Measurements from ENCODE around the gene CLP1. TPM values are rescaled to one million over a fixed set of nuclear protein-coding genes. Genes with fewer than 3 reads are reported as not detected.

Gene CLP1
- 17.7 and 19.9 TPM in 2 replicates for total RNA-seq

DNA sequence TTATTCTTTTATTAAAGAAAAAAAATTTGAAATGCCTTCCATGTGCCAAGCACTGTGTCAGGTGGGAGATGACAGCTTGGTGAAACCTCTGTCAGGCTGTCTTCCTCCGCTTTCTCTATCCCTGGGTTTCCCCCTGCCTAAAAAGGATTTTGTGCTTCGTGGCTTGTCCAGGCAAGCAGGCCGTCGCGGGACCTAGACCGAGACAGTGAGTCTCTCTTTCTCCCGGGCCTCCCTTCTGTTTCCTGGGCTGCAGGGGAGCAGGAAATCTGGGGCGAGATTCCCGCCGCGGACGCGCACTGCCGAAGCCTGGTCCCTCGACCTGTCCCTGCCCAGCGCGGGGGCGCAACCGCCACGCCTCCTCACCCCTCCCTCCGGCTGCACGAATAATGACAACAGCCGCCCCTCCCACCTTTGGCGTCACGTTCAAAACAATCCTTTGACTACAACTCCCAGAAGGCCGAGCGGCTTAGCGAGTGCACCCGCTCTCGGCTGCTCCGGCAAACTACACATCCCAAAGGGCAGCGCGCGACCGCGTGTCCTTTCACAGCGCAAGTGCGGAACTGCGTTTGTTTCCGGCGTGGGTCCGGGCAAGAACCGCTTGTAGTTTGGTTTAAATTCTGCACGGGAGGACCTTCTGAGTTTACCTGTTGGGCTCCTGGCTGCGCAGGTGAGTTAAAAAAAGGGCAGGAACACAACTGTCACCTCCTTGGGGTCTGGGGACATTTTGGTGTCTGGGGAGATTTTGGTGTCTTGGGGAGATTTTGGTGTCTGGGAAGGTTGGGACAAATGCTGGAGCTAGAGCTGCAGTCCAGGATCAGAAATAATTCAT lies at the start of gene CLP1:
Gene CLP1, plus strand, starts transcription at position 569 of the 829 bp plus-strand sequence. CDS start 1,715 bp downstream, outside the sequence.
- H3K27ac Mint-ChIP-seq, result peak within 1 kb of the TSS; percentile 94
- peak within 1 kb of the TSS; percentile 99 for H3K4me3 Mint-ChIP-seq (ENCODE audit: low read depth)
- H3K36me3 Mint-ChIP-seq (ENCODE audit: low read depth), result peaks cover 34% of the 10 kb centered on the region
- H3K9me3 Mint-ChIP-seq, result no peaks in the 10 kb centered on the region
- H3K27me3 Mint-ChIP-seq (ENCODE audit: low read depth), result no peaks in the 10 kb centered on the region
- intact Hi-C loops (cut with micrococcal nuclease), result loop anchor here (1.0 to 2.0 kb wide), 5 partner anchors 10 to 921 kb away; partner anchors contain the start of genes MED19, SELENOH, TIMM10 and TMX2
- H3K4me1 Mint-ChIP-seq (ENCODE audit: low read depth), result peaks cover 26% of the 10 kb centered on the region
- peak; percentile 99 for DNase-seq (ENCODE audit: low spot score)

GRCh38 chr11:57610170-57610569 lies 47.4 kb upstream of the CLP1 start:
- Mint-ChIP-seq H3K27ac (no peak overlapping the region), H3K4me1 (ENCODE audit: low read depth) (no peaks in the 10 kb centered on the region), H3K27me3 (ENCODE audit: low read depth) (peaks cover 15% of the 10 kb centered on the region), H3K36me3 (ENCODE audit: low read depth) (no peaks in the 10 kb centered on the region), H3K9me3 (no peaks in the 10 kb centered on the region), H3K4me3 (ENCODE audit: low read depth) (no peak overlapping the region)
- intact Hi-C loops (cut with micrococcal nuclease), result no loop called here
- no peak for DNase-seq (ENCODE audit: low spot score)

GRCh38 chr11:57614234-57614772 lies 43.3 kb upstream of the CLP1 start:
- Mint-ChIP-seq H3K9me3 (peaks cover 2% of the 10 kb centered on the region), H3K27ac (no peak overlapping the region), H3K4me1 (ENCODE audit: low read depth) (no peaks in the 10 kb centered on the region), H3K36me3 (ENCODE audit: low read depth) (no peaks in the 10 kb centered on the region), H3K4me3 (ENCODE audit: low read depth) (no peak overlapping the region), H3K27me3 (ENCODE audit: low read depth) (peaks cover 7% of the 10 kb centered on the region)
- intact Hi-C loops (cut with micrococcal nuclease), result no loop called here
- no peak for DNase-seq (ENCODE audit: low spot score)

- H3K27me3 Mint-ChIP-seq (ENCODE audit: low read depth), result peaks cover 7% of the 10 kb centered on the region
- no peaks in the 10 kb centered on the region for H3K4me1 Mint-ChIP-seq (ENCODE audit: low read depth)
- no peak for DNase-seq (ENCODE audit: low spot score)
- intact Hi-C loops (cut with micrococcal nuclease), result no loop called here
- H3K4me3 Mint-ChIP-seq (ENCODE audit: low read depth), result no peak overlapping the region
- H3K36me3 Mint-ChIP-seq (ENCODE audit: low read depth), result no peaks in the 10 kb centered on the region
- H3K9me3 Mint-ChIP-seq, result peaks cover 5% of the 10 kb centered on the region
- no peak overlapping the region for H3K27ac Mint-ChIP-seq
Measured at GRCh38 chr11:57615308-57615707, 42.3 kb upstream of the CLP1 start.

- H3K4me3 Mint-ChIP-seq (ENCODE audit: low read depth), result no peak overlapping the region
- peaks cover 4% of the 10 kb centered on the region for H3K27me3 Mint-ChIP-seq (ENCODE audit: low read depth)
- no peaks in the 10 kb centered on the region for H3K36me3 Mint-ChIP-seq (ENCODE audit: low read depth)
- no peak overlapping the region for H3K27ac Mint-ChIP-seq
- no peak for DNase-seq (ENCODE audit: low spot score)
- H3K4me1 Mint-ChIP-seq (ENCODE audit: low read depth), result no peaks in the 10 kb centered on the region
- peaks cover 5% of the 10 kb centered on the region for H3K9me3 Mint-ChIP-seq
- intact Hi-C loops (cut with micrococcal nuclease), result no loop called here
Measured at GRCh38 chr11:57616595-57616994, 41.0 kb upstream of the CLP1 start.

- H3K36me3 Mint-ChIP-seq (ENCODE audit: low read depth), result no peaks in the 10 kb centered on the region
- peaks cover 5% of the 10 kb centered on the region for H3K9me3 Mint-ChIP-seq
- no peak for DNase-seq (ENCODE audit: low spot score)
- H3K4me3 Mint-ChIP-seq (ENCODE audit: low read depth), result no peak overlapping the region
- no peak overlapping the region for H3K27ac Mint-ChIP-seq
- H3K4me1 Mint-ChIP-seq (ENCODE audit: low read depth), result no peaks in the 10 kb centered on the region
- intact Hi-C loops (cut with micrococcal nuclease), result no loop called here
- H3K27me3 Mint-ChIP-seq (ENCODE audit: low read depth), result peaks cover 4% of the 10 kb centered on the region
Measured at GRCh38 chr11:57618438-57618837, 39.1 kb upstream of the CLP1 start.

- intact Hi-C loops (cut with micrococcal nuclease), result no loop called here
- no peaks in the 10 kb centered on the region for H3K36me3 Mint-ChIP-seq (ENCODE audit: low read depth)
- no peak overlapping the region for H3K4me3 Mint-ChIP-seq (ENCODE audit: low read depth)
- no peaks in the 10 kb centered on the region for H3K4me1 Mint-ChIP-seq (ENCODE audit: low read depth)
- DNase-seq (ENCODE audit: low spot score), result no peak
- H3K27ac Mint-ChIP-seq, result no peak overlapping the region
- peaks cover 4% of the 10 kb centered on the region for H3K27me3 Mint-ChIP-seq (ENCODE audit: low read depth)
- H3K9me3 Mint-ChIP-seq, result peaks cover 5% of the 10 kb centered on the region
Measured at GRCh38 chr11:57619331-57619730, 38.2 kb upstream of the CLP1 start.

GRCh38 chr11:57620467-57620866 lies 37.1 kb upstream of the CLP1 start:
- H3K27ac Mint-ChIP-seq, result no peak overlapping the region
- peaks cover 5% of the 10 kb centered on the region for H3K9me3 Mint-ChIP-seq
- H3K4me3 Mint-ChIP-seq (ENCODE audit: low read depth), result no peak overlapping the region
- H3K27me3 Mint-ChIP-seq (ENCODE audit: low read depth), result peaks cover 4% of the 10 kb centered on the region
- H3K4me1 Mint-ChIP-seq (ENCODE audit: low read depth), result no peaks in the 10 kb centered on the region
- H3K36me3 Mint-ChIP-seq (ENCODE audit: low read depth), result no peaks in the 10 kb centered on the region
- intact Hi-C loops (cut with micrococcal nuclease), result no loop called here
- no peak for DNase-seq (ENCODE audit: low spot score)

- no peak for DNase-seq (ENCODE audit: low spot score)
- H3K4me3 Mint-ChIP-seq (ENCODE audit: low read depth), result no peak overlapping the region
- H3K9me3 Mint-ChIP-seq, result peaks cover 5% of the 10 kb centered on the region
- no peaks in the 10 kb centered on the region for H3K4me1 Mint-ChIP-seq (ENCODE audit: low read depth)
- intact Hi-C loops (cut with micrococcal nuclease), result no loop called here
- H3K27ac Mint-ChIP-seq, result no peak overlapping the region
- H3K36me3 Mint-ChIP-seq (ENCODE audit: low read depth), result no peaks in the 10 kb centered on the region
- H3K27me3 Mint-ChIP-seq (ENCODE audit: low read depth), result no peaks in the 10 kb centered on the region
Measured at GRCh38 chr11:57622263-57622662, 35.3 kb upstream of the CLP1 start.

DNA sequence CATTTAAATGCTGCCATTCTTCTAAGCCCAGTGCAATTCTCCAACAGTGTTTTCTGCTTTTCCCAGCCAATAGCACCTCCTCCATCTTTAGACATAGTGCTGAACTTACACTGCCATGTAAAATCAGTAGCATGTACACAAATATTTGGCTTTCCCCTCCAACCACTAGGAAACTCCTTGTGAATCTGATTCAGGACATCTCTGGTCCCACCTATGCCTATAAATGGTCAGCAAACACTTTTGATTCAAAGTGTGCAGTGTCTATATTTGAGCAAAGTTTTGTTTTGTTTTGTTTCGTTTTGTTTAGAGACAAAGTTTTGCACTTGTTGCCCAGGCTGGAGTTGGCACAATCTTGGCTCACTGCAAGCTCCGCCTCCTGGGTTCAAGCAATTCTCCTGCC lies 32.7 kb upstream of the CLP1 start:
- no peaks in the 10 kb centered on the region for H3K36me3 Mint-ChIP-seq (ENCODE audit: low read depth)
- peaks cover 5% of the 10 kb centered on the region for H3K27me3 Mint-ChIP-seq (ENCODE audit: low read depth)
- no peaks in the 10 kb centered on the region for H3K9me3 Mint-ChIP-seq
- no peak overlapping the region for H3K4me3 Mint-ChIP-seq (ENCODE audit: low read depth)
- H3K27ac Mint-ChIP-seq, result no peak overlapping the region
- intact Hi-C loops (cut with micrococcal nuclease), result no loop called here
- no peak for DNase-seq (ENCODE audit: low spot score)
- H3K4me1 Mint-ChIP-seq (ENCODE audit: low read depth), result no peaks in the 10 kb centered on the region

DNA sequence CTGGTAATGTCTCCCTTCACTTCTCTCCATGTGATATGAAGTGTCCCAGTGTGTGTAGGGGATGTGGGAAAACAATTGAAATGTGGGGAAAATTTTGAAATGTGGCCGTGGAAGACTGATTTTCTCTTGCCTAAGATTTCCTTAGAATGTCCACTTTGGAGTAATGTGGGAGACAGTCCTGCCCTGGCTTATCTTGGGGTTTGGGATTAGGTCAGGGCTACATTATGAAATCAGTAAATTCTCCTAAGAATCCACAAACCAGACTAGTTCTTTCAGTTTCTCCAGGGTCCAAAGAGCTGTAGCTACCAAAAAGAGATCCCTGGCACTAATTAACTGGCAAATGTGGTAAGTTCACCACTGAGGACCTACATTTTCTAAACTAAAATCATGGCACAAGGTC lies 30.7 kb upstream of the CLP1 start:
- H3K27ac Mint-ChIP-seq, result no peak overlapping the region
- intact Hi-C loops (cut with micrococcal nuclease), result no loop called here

GRCh38 chr11:57630171-57630570 lies 27.4 kb upstream of the CLP1 start:
- DNase-seq (ENCODE audit: low spot score), result no peak
- Mint-ChIP-seq H3K4me1 (ENCODE audit: low read depth) (no peaks in the 10 kb centered on the region), H3K4me3 (ENCODE audit: low read depth) (no peak overlapping the region), H3K9me3 (no peaks in the 10 kb centered on the region), H3K27me3 (ENCODE audit: low read depth) (peaks cover 36% of the 10 kb centered on the region), H3K27ac (no peak overlapping the region), H3K36me3 (ENCODE audit: low read depth) (no peaks in the 10 kb centered on the region)
- intact Hi-C loops (cut with micrococcal nuclease), result no loop called here

More for the DNA sequence above, 30.7 kb upstream of the CLP1 start:
- no peaks in the 10 kb centered on the region for H3K36me3 Mint-ChIP-seq (ENCODE audit: low read depth)
- no peak for DNase-seq (ENCODE audit: low spot score)
- no peaks in the 10 kb centered on the region for H3K9me3 Mint-ChIP-seq
- H3K27me3 Mint-ChIP-seq (ENCODE audit: low read depth), result peaks cover 21% of the 10 kb centered on the region
- H3K4me3 Mint-ChIP-seq (ENCODE audit: low read depth), result no peak overlapping the region
- no peaks in the 10 kb centered on the region for H3K4me1 Mint-ChIP-seq (ENCODE audit: low read depth)

DNA sequence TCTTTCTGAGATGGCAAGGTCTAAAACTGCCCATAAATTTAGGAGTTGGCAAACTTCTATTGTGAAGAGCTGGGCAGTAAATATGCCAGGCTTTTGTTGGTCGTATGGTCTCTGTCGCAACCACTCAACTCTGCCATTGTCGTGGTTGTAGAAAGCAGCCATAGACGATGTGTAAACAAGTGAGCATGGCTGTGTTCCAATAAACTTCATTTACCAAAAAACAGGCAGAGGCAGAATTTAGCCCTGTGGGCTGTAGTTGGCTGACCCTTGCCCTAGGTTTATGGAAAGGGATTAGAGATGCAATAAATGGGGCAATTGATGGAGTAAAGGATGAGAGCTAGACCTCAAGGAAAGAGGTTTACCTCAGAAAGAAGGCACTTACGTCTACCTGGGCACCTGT lies 25.4 kb upstream of the CLP1 start:
- no peak for DNase-seq (ENCODE audit: low spot score)
- Mint-ChIP-seq H3K4me1 (ENCODE audit: low read depth) (no peaks in the 10 kb centered on the region), H3K9me3 (no peaks in the 10 kb centered on the region), H3K36me3 (ENCODE audit: low read depth) (no peaks in the 10 kb centered on the region), H3K27ac (no peak overlapping the region), H3K4me3 (ENCODE audit: low read depth) (no peak overlapping the region), H3K27me3 (ENCODE audit: low read depth) (peaks cover 42% of the 10 kb centered on the region)
- intact Hi-C loops (cut with micrococcal nuclease), result no loop called here

Data from activated T-helper 2 cell treated with anti-CD3 and anti-CD28 coated beads, Interferon-gamma antibody, Interleukin-2, Interleukin-4, amounts not matched to agents 10 μg/mL and 5 μg/mL and 100 μg/mL, durations not matched to agents 14 hours and 24 hours and 36 hours (primary cell).